Esophagus muscularis mucosa (tissue), 4 donors: ENCODE results near the gene CRHR2. TPM values are rescaled to one million over a fixed set of nuclear protein-coding genes. Genes with fewer than 3 reads are reported as not detected.

Experiments used
- DNase-seq: peaks from one replicate; pipeline ENCODE4 v3.0.0-alpha.2; 2017; ENCODE audit errors: extremely low spot score
- H3K27ac ChIP-seq, 4 donors: fragments of 200-600 bp; sonication (generic); replicated peaks in 1 of 4; 1 replicate in 3 of 4; 2 replicates in 1 of 4; pipeline ENCODE4 v1.5.1; 2016 to 2019; ENCODE audit warnings: mild to moderate bottlenecking in 1 of 4
- H3K27me3 ChIP-seq, 4 donors: fragments of 200-600 bp; sonication (generic); one replicate each; pipeline versions ENCODE4 v1.5.1 to v1.6.0; 2016 to 2019
- H3K36me3 ChIP-seq, 4 donors: fragments of 200-600 bp; sonication (generic); one replicate each; pipeline ENCODE4 v1.5.1; 2016 to 2019
- H3K4me1 ChIP-seq, 4 donors: fragments of 200-600 bp; sonication (generic); one replicate each; pipeline ENCODE4 v1.5.1; 2016 to 2019
- H3K4me3 ChIP-seq, 4 donors: fragments of 200-600 bp; sonication (generic); 1 replicate in 2 of 4; 2 replicates in 2 of 4; pipeline ENCODE4 v1.5.1; 2016 to 2019; ENCODE audit warnings: mild to moderate bottlenecking in 4 of 4, moderate library complexity in 1 of 4
- H3K9me3 ChIP-seq, 4 donors: fragments of 200-600 bp; sonication (generic); 1 replicate in 3 of 4; 2 replicates in 1 of 4; pipeline ENCODE4 v1.5.1; 2016 to 2019
- CTCF ChIP-seq, 3 experiments: fragments of 200-600 bp in 2 of 3; fragments of 450-650 bp in 1 of 3; sonication (generic) in 2 of 3; IDR thresholded peaks; one replicate each; pipeline ENCODE4 v1.5.1; 2017 to 2019; ENCODE audit warnings: antibody characterized with exemption in 3 of 3, mild to moderate bottlenecking in 2 of 3, moderate library complexity in 1 of 3
- EP300 ChIP-seq: sonication (generic); formaldehyde crosslinking; IDR thresholded peaks from one replicate; pipeline ENCODE4 v1.6.1; 2017; ENCODE audit warnings: antibody characterized with exemption
- POLR2A ChIP-seq: fragments of 450-650 bp; IDR thresholded peaks from one replicate; pipeline ENCODE4 v1.6.1; 2017; ENCODE audit warnings: antibody characterized with exemption, moderate library complexity, mild to moderate bottlenecking, low read depth
- POLR2AphosphoS5 ChIP-seq, 2 donors: sonication (generic); formaldehyde crosslinking; IDR thresholded peaks; one replicate each; pipeline ENCODE4 v1.6.1; 2017; ENCODE audit warnings: antibody characterized with exemption in 2 of 2
- WGBS: methylation state at CpG from one replicate; pipeline ENCODE4 v1.1.5; 2018; 5-methylcytosine and 5-hydroxymethylcytosine counted together
- intact Hi-C: fragments of 100-400 bp; cut with DNase I; formaldehyde crosslinking; loops from one replicate; pipeline ENCODE4 v1.15.1; 2023
- total RNA-seq, 4 donors: library from RNA; depleted of rRNA; stranded (reverse); fragments of >200 nt; gene quantifications; one replicate each; pipeline versions ENCODE4 v1.1.0 to v1.2.1, GENCODE V29; 2016

Gene CRHR2
- total RNA-seq, 4 donors from 2014 or later, result 0.13 to 0.29 TPM; not detected in 2

GRCh38 chr7:30717181-30717580 lies 34.9 kb upstream of the CRHR2 start:
- no peak for DNase-seq
- 74% methylated on average over 2 of the region's 2 CpGs for WGBS
- Histone ChIP-seq H3K4me3 (no peak overlapping the region), H3K36me3 (no peaks in the 10 kb centered on the region), H3K9me3 (peaks cover 0 to 23% (median 7%) of the 10 kb centered on the region in 4 donors), H3K27me3 (no peaks in the 10 kb centered on the region), H3K27ac (no peak overlapping the region), H3K4me1 (no peaks in the 10 kb centered on the region)
- intact Hi-C loops, result no loop called here
- TF ChIP-seq CTCF (IDR thresholded peaks at IDR 0.05) (no peak), EP300 (no peak)

DNA sequence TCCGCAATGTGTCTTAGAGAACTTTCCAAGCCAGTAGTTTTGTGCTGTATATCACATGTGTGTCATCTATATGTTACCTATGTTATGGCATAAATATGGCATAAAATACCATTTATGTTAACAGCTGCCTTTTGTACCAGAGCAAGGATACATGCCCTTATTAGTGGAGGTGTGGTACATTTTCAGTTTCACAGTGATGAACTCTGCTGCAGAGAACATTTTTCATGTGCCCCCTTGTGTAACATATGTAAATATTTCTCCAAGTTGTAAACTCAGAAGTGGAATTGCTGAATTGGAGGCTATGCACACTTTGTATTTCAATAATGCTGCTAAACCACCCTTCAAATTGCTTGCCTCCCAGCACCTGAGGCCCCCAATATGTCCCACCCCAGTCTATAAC lies 31.9 kb upstream of the CRHR2 start:
- Histone ChIP-seq H3K27ac (no peak overlapping the region), H3K36me3 (no peaks in the 10 kb centered on the region), H3K4me3 (no peak overlapping the region), H3K9me3 (peaks cover 0 to 17% (median 7%) of the 10 kb centered on the region in 4 donors), H3K27me3 (no peaks in the 10 kb centered on the region), H3K4me1 (peaks cover 0 to 6% (median 3%) of the 10 kb centered on the region in 4 donors)
- 97% methylated on average over 1 of the region's 1 CpG for WGBS
- no peak for DNase-seq
- intact Hi-C loops, result no loop called here
- TF ChIP-seq POLR2AphosphoS5 (IDR thresholded peaks at IDR 0.05) (no peak), CTCF (IDR thresholded peaks at IDR 0.05) (no peak), EP300 (no peak), POLR2A (no peak)

DNA sequence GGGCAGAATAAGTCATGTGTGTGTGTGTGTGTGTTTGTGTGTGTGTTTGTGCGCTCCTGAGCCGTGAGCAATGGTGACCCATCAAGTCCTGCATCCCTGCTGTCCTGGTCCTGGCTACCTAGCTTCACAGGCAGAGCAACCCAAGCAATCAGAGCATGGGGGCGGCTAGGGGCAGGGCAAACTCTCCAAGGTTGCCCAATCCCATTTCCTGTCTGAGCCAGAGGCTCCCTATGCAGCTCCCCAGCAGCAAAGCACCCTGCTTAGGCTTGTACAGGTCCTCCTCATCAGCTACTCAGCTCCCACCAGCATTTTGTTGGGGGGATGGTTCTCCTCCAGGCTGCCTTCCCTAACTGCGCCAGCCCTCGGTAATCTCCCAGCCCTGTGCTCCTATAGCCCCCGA lies 31.1 kb upstream of the CRHR2 start:
- Histone ChIP-seq H3K27ac (no peak overlapping the region), H3K9me3 (peaks cover 0 to 12% (median 6%) of the 10 kb centered on the region in 4 donors), H3K27me3 (no peaks in the 10 kb centered on the region), H3K36me3 (no peaks in the 10 kb centered on the region), H3K4me1 (peaks cover 0 to 10% (median 4%) of the 10 kb centered on the region in 4 donors), H3K4me3 (no peak overlapping the region)
- DNase-seq, result no peak
- TF ChIP-seq CTCF (IDR thresholded peaks at IDR 0.05), result no peak
- no peak for TF ChIP-seq POLR2A
- TF ChIP-seq EP300, result no peak
- no peak for TF ChIP-seq POLR2AphosphoS5 (IDR thresholded peaks at IDR 0.05)
- intact Hi-C loops, result no loop called here
- 84% methylated on average over 6 of the region's 6 CpGs for WGBS

DNA sequence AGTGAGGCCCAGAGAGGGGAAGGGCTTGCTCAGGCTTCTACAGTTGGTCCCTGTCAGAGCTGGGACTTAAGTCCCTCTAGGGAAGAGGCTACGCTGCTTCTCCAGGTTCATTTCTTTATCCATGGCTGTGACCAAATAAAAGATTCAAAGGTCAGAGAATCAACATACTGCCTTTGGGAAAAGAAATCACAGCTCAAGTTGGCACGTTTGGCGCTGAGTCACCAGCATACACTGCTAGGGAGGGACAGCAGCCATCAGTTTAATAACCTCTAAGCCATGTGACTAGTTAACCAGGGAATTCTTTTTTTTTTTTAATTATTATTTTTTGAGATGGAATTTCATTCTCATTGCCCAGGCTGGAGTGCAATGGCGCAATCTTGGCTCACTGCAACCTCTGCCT lies 28.4 kb upstream of the CRHR2 start:
- intact Hi-C loops, result no loop called here
- TF ChIP-seq POLR2AphosphoS5 (IDR thresholded peaks at IDR 0.05), result no peak
- TF ChIP-seq POLR2A, result no peak
- TF ChIP-seq CTCF (IDR thresholded peaks at IDR 0.05), result no peak
- no peak for TF ChIP-seq EP300
- H3K4me1 ChIP-seq, result peaks cover 10 to 27% (median 20%) of the 10 kb centered on the region in 4 donors
- H3K36me3 ChIP-seq, result no peaks in the 10 kb centered on the region
- H3K27me3 ChIP-seq, result no peaks in the 10 kb centered on the region
- WGBS, result 89% methylated on average over 4 of the region's 4 CpGs
- no peak for DNase-seq
- no peak overlapping the region for H3K27ac ChIP-seq
- H3K4me3 ChIP-seq, result no peak overlapping the region
- no peaks in the 10 kb centered on the region for H3K9me3 ChIP-seq

DNA sequence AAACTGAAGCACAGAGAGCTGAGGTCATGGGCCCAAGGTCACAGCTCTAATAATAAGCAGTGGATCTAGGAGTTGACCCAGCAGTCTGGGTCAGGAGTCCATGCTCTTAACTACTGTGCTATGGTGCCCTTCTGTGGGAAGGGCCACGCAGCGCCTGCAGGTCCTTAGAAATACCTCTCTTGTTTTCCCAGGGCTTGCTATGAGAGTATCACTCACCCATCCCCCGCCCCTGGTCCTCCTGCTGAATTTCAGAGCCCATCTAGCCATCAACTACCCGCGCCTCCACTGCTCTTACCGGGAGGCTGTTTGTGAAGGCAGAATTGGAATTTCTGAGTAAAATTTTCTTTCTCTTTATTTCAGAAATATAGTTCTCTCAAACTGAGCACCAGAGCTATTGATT lies 27.3 kb upstream of the CRHR2 start:
- Histone ChIP-seq H3K36me3 (no peaks in the 10 kb centered on the region), H3K4me3 (no peak overlapping the region), H3K9me3 (no peaks in the 10 kb centered on the region), H3K27me3 (no peaks in the 10 kb centered on the region), H3K4me1 (peaks cover 10 to 27% (median 20%) of the 10 kb centered on the region in 4 donors), H3K27ac (peak overlapping the region in 3 of 4 donors; percentile 9 to 34 (median 18))
- TF ChIP-seq EP300 (no peak), POLR2AphosphoS5 (IDR thresholded peaks at IDR 0.05) (no peak), POLR2A (no peak), CTCF (IDR thresholded peaks at IDR 0.05) (no peak)
- intact Hi-C loops, result no loop called here
- 84% methylated on average over 6 of the region's 6 CpGs for WGBS
- DNase-seq, result no peak
